Loucy (cell line): ENCODE data around the gene CLN5.

Experiments
- EZH2phosphoT487 ChIP-seq: fragments of 200-600 bp; IDR thresholded peaks from 2 replicates; pipeline ENCODE4 v1.6.1; 2018; ENCODE audit warnings: antibody characterized with exemption, mild to moderate bottlenecking, moderate library complexity, borderline replicate concordance
- TF ChIP-seq, protein P1 (sequence below): fragments of 200-600 bp; sonication (generic); conservative IDR thresholded peaks from 2 replicates; pipeline ENCODE4 v1.5.1; 2014; ENCODE audit warnings: mild to moderate bottlenecking, antibody characterized with exemption, low read length

DNA sequence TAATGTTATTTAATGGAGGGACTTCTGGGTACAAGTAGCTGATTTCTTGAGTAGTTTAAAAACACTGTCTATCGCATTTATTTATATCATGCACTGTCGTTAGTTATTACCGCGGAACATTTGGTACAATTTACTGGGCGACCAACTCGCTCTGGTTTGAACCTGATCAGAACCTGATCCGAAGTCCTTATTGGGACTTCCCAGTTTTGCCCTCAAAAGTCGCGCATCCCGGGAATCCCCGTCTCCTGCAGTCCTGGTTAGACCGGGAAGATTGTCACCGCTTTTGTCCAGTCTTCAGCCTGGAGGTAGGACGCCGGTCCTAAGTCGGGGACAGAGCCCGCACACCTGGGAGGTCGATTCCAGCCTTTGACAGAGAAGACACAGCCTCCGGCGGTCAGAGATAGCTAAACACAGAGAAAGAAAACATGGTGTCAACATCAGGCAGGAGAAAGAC lies 694 bp downstream of the CLN5 start:
- TF ChIP-seq, protein P1, sequence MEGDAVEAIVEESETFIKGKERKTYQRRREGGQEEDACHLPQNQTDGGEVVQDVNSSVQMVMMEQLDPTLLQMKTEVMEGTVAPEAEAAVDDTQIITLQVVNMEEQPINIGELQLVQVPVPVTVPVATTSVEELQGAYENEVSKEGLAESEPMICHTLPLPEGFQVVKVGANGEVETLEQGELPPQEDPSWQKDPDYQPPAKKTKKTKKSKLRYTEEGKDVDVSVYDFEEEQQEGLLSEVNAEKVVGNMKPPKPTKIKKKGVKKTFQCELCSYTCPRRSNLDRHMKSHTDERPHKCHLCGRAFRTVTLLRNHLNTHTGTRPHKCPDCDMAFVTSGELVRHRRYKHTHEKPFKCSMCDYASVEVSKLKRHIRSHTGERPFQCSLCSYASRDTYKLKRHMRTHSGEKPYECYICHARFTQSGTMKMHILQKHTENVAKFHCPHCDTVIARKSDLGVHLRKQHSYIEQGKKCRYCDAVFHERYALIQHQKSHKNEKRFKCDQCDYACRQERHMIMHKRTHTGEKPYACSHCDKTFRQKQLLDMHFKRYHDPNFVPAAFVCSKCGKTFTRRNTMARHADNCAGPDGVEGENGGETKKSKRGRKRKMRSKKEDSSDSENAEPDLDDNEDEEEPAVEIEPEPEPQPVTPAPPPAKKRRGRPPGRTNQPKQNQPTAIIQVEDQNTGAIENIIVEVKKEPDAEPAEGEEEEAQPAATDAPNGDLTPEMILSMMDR: no peak
- TF ChIP-seq EZH2phosphoT487: no peak
